ENCODE measurements around the gene MFSD6.

DNA sequence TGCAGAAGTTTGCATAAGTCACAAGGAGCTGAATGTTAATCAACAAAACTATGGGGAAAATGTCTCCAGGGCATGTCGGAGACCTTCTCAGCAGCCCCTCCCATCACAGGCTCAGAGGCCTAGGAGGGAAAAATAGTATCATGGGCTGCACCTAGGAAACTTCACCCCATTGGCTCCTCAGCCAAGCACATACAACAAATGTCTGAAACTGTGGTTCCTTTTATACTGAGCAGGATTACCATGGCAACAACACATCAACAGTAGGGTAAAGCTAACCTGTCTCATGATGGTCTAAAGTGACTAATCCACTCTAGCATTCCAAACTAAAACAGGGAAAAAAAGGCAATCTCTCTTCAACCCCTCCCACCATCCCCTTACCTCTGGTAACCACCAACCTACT lies 129.6 kb downstream of the MFSD6 start:
- TF ChIP-seq, protein P1, sequence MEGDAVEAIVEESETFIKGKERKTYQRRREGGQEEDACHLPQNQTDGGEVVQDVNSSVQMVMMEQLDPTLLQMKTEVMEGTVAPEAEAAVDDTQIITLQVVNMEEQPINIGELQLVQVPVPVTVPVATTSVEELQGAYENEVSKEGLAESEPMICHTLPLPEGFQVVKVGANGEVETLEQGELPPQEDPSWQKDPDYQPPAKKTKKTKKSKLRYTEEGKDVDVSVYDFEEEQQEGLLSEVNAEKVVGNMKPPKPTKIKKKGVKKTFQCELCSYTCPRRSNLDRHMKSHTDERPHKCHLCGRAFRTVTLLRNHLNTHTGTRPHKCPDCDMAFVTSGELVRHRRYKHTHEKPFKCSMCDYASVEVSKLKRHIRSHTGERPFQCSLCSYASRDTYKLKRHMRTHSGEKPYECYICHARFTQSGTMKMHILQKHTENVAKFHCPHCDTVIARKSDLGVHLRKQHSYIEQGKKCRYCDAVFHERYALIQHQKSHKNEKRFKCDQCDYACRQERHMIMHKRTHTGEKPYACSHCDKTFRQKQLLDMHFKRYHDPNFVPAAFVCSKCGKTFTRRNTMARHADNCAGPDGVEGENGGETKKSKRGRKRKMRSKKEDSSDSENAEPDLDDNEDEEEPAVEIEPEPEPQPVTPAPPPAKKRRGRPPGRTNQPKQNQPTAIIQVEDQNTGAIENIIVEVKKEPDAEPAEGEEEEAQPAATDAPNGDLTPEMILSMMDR (IDR thresholded peaks at IDR 0.05): no peak
- no peak for TF ChIP-seq POLR2A (IDR thresholded peaks at IDR 0.05)

All from esophagus squamous epithelium (tissue), 4 donors.